OCI-LY1 (cell line): ENCODE data around the gene MPHOSPH6.

Source experiments
- EZH2 ChIP-seq: fragments of 200-600 bp; sonication (generic), shearing (Covaris generic); IDR thresholded peaks from 2 replicates; pipeline ENCODE4 v1.8.0; 2017; ENCODE audit warnings: borderline replicate concordance, mixed run types, mild to moderate bottlenecking, antibody characterized with exemption, low read length, moderate library complexity, mixed read lengths
- TF ChIP-seq, protein P1 (sequence below): fragments of 200-600 bp; sonication (generic), shearing (Covaris generic); IDR thresholded peaks from 2 replicates; pipeline ENCODE4 v1.5.1; 2017; ENCODE audit warnings: mild to moderate bottlenecking, antibody characterized with exemption, low read length, moderate library complexity, mixed read lengths

GRCh38 chr16:82118749-82119148 is 51.3 kb downstream of the MPHOSPH6 start:
- TF ChIP-seq, protein P1, sequence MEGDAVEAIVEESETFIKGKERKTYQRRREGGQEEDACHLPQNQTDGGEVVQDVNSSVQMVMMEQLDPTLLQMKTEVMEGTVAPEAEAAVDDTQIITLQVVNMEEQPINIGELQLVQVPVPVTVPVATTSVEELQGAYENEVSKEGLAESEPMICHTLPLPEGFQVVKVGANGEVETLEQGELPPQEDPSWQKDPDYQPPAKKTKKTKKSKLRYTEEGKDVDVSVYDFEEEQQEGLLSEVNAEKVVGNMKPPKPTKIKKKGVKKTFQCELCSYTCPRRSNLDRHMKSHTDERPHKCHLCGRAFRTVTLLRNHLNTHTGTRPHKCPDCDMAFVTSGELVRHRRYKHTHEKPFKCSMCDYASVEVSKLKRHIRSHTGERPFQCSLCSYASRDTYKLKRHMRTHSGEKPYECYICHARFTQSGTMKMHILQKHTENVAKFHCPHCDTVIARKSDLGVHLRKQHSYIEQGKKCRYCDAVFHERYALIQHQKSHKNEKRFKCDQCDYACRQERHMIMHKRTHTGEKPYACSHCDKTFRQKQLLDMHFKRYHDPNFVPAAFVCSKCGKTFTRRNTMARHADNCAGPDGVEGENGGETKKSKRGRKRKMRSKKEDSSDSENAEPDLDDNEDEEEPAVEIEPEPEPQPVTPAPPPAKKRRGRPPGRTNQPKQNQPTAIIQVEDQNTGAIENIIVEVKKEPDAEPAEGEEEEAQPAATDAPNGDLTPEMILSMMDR = no peak
- TF ChIP-seq EZH2 = no peak
